NOMO-1 treated with dmso at 0.1 percent for 144 hours (cell line): ENCODE results near the gene KIDINS220.
"Not testable (repeated sequence)": the region's sequence is repeated elsewhere in the genome, so short reads cannot be mapped to it uniquely, and the experiment has no call there.

Experiments used
- DNase-seq: peaks from one replicate; lab custom pipeline; 2025; ENCODE audit not compliant: unreplicated experiment; lab: John Stamatoyannopoulos, UW

Gene KIDINS220

GRCh38 chr2:8754106-8754776 is 83.2 kb downstream of the KIDINS220 start:
- DNase-seq: no peak

- DNase-seq: no peak
These were observed 83.8 kb downstream of the KIDINS220 start for GRCh38 chr2:8753609-8754008.

GRCh38 chr2:8752385-8752784 is 85.0 kb downstream of the KIDINS220 start:
- no peak for DNase-seq

GRCh38 chr2:8750221-8750620 is 87.2 kb downstream of the KIDINS220 start:
- DNase-seq: no peak

- DNase-seq: no peak
These were observed 94.2 kb downstream of the KIDINS220 start for GRCh38 chr2:8743261-8743660.

GRCh38 chr2:8740136-8740535 is 97.3 kb downstream of the KIDINS220 start:
- DNase-seq: no peak

GRCh38 chr2:8737571-8738175 is 99.7 kb downstream of the KIDINS220 start:
- DNase-seq: no peak

GRCh38 chr2:8732601-8733000 is 104.8 kb downstream of the KIDINS220 start:
- no peak for DNase-seq

GRCh38 chr2:8729939-8730338 is 107.5 kb downstream of the KIDINS220 start:
- no peak for DNase-seq

GRCh38 chr2:8729101-8729500 is 108.3 kb downstream of the KIDINS220 start:
- DNase-seq: not testable (repeated sequence)

- no peak for DNase-seq
These were observed 109.0 kb downstream of the KIDINS220 start for GRCh38 chr2:8728305-8729015.

GRCh38 chr2:8725838-8726237 is 111.6 kb downstream of the KIDINS220 start:
- no peak for DNase-seq

- DNase-seq: no peak
These were observed 114.4 kb downstream of the KIDINS220 start for GRCh38 chr2:8722986-8723385.

GRCh38 chr2:8721410-8721809 is 116.0 kb downstream of the KIDINS220 start:
- DNase-seq: no peak

- DNase-seq: no peak
These were observed 116.7 kb downstream of the KIDINS220 start for GRCh38 chr2:8720741-8721140.

GRCh38 chr2:8719528-8719927 is 117.9 kb downstream of the KIDINS220 start:
- DNase-seq: no peak

- DNase-seq: no peak
These were observed 122.4 kb downstream of the KIDINS220 start for GRCh38 chr2:8714971-8715370.

- DNase-seq: no peak
These were observed 123.1 kb downstream of the KIDINS220 start for GRCh38 chr2:8714283-8714682.

GRCh38 chr2:8710951-8711350 is 126.5 kb downstream of the KIDINS220 start:
- DNase-seq: no peak

- no peak for DNase-seq
These were observed 127.8 kb downstream of the KIDINS220 start for GRCh38 chr2:8709611-8710010.

GRCh38 chr2:8704906-8705305 is 132.5 kb downstream of the KIDINS220 start:
- no peak for DNase-seq

GRCh38 chr2:8701681-8702379 is 135.6 kb downstream of the KIDINS220 start:
- DNase-seq: no peak
